ENCODE results near the gene WWC2. TPM values are rescaled to one million over a fixed set of nuclear protein-coding genes. Genes with fewer than 3 reads are reported as not detected.

Gene WWC2
- total and polyA plus RNA-seq, 7 donors: 2.9 to 15.5 (median 7.8) TPM

- no peak overlapping the region for H3K4me3 ChIP-seq
- H3K9me3 ChIP-seq: no peaks in the 10 kb centered on the region
- H3K27me3 ChIP-seq (ENCODE audit: insufficient read depth in 3 of 3, low read length in 2 of 3): no peaks in the 10 kb centered on the region
- H3K27ac ChIP-seq: no peak overlapping the region
- TF ChIP-seq CTCF (IDR thresholded peaks at IDR 0.05): no peak
- no peaks in the 10 kb centered on the region for H3K36me3 ChIP-seq (ENCODE audit: insufficient read depth in 1 of 2, low read depth in 1 of 2)
- peaks cover 9% of the 10 kb centered on the region for H3K4me1 ChIP-seq
- 94 to 96% (median 95%) methylated on average over 4 of the region's 4 CpGs for WGBS, 3 donors
- intact Hi-C loops (cut with DNase I): loop anchor here in 1 of 2 donors (5.0 kb wide), 1 partner anchor 37 kb away; no protein-coding TSS in a partner anchor
- ATAC-seq: no peak
- DNase-seq: no peak
Measured at GRCh38 chr4:183183906-183184535, 85.0 kb downstream of the WWC2 start.

GRCh38 chr4:183185018-183185417 is 86.0 kb downstream of the WWC2 start:
- intact Hi-C loops (cut with DNase I): no loop called here
- Histone ChIP-seq H3K36me3 (ENCODE audit: insufficient read depth in 1 of 2, low read depth in 1 of 2) (no peaks in the 10 kb centered on the region), H3K27me3 (ENCODE audit: insufficient read depth in 3 of 3, low read length in 2 of 3) (no peaks in the 10 kb centered on the region), H3K9me3 (no peaks in the 10 kb centered on the region), H3K27ac (no peak overlapping the region), H3K4me3 (no peak overlapping the region), H3K4me1 (peaks cover 9% of the 10 kb centered on the region)
- WGBS, 3 donors: 74 to 85% (median 81%) methylated on average over 5 of the region's 5 CpGs
- DNase-seq: no peak
- no peak for ATAC-seq
- TF ChIP-seq CTCF (IDR thresholded peaks at IDR 0.05): no peak

- Histone ChIP-seq H3K4me3 (no peak overlapping the region), H3K36me3 (ENCODE audit: insufficient read depth in 1 of 2, low read depth in 1 of 2) (no peaks in the 10 kb centered on the region), H3K4me1 (peaks cover 10% of the 10 kb centered on the region), H3K9me3 (no peaks in the 10 kb centered on the region), H3K27ac (no peak overlapping the region), H3K27me3 (ENCODE audit: insufficient read depth in 3 of 3, low read length in 2 of 3) (no peaks in the 10 kb centered on the region)
- no peak for TF ChIP-seq CTCF (IDR thresholded peaks at IDR 0.05)
- WGBS, 3 donors: 88 to 99% (median 92%) methylated on average over 2 of the region's 2 CpGs
- intact Hi-C loops (cut with DNase I): no loop called here
- DNase-seq (no peak), ATAC-seq (no peak)
Measured at GRCh38 chr4:183185559-183185958, 86.5 kb downstream of the WWC2 start.

GRCh38 chr4:183186813-183187212 is 87.8 kb downstream of the WWC2 start:
- Histone ChIP-seq H3K9me3 (no peaks in the 10 kb centered on the region), H3K27me3 (ENCODE audit: insufficient read depth in 3 of 3, low read length in 2 of 3) (no peaks in the 10 kb centered on the region), H3K27ac (no peak overlapping the region), H3K36me3 (ENCODE audit: insufficient read depth in 1 of 2, low read depth in 1 of 2) (no peaks in the 10 kb centered on the region), H3K4me1 (peaks cover 15% of the 10 kb centered on the region), H3K4me3 (no peak overlapping the region)
- intact Hi-C loops (cut with DNase I): no loop called here
- no peak for DNase-seq
- 67 to 87% (median 71%) methylated on average over 4 of the region's 4 CpGs for whole genome bisulfite sequencing, 3 donors
- no peak for ATAC-seq
- TF ChIP-seq CTCF (IDR thresholded peaks at IDR 0.05): no peak

All from psoas muscle (tissue), 8 donors.